Measurements from ENCODE around the gene HDAC4. TPM values are rescaled to one million over a fixed set of nuclear protein-coding genes. Genes with fewer than 3 reads are reported as not detected.

HDAC4 gene
- total and polyA plus RNA-seq, 4 donors = 6.8 to 75.5 (median 30.2) TPM

DNA sequence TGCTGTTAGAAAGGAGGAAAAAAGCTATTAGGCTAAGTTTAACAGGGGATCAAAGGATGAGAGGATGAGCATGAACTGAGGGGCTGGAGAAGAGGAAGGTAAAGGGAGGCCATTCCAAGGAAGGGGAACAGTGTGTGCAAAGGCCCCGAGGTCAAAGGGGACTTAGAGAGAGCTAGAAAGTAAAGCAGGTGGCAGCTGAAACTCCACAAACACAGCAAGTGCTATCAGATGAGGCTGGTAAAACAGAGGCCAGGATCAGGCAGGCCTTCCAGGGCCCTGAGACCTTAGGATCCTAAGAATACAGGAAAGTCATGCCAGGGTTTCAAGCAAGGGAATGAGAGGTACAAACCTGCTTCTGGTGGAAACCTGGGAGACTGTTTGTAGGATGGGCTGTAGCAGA lies 5.8 kb downstream of the HDAC4 start:
- no peak overlapping the region for H3K27ac ChIP-seq (ENCODE audit: low read depth in 1 of 2, low read length in 2 of 2)
- DNase-seq = no peak
- no peaks in the 10 kb centered on the region for H3K4me1 ChIP-seq (ENCODE audit: control insufficient read depth in 1 of 2, insufficient read depth in 2 of 2, low read length in 2 of 2)
- WGBS, 2 donors = 82 to 94% methylated on average over 1 of the region's 1 CpG
- H3K27me3 ChIP-seq (ENCODE audit: control insufficient read depth in 1 of 2, insufficient read depth in 2 of 2, low read length in 1 of 2) = no peaks in the 10 kb centered on the region
- no peak for ATAC-seq (ENCODE audit: low FRiP score)
- no peaks in the 10 kb centered on the region for H3K36me3 ChIP-seq (ENCODE audit: control insufficient read depth in 1 of 2, insufficient read depth in 2 of 2, low read length in 1 of 2)
- no peaks in the 10 kb centered on the region for H3K9me3 ChIP-seq (ENCODE audit: control insufficient read depth, low read length)
- intact Hi-C loops (cut with DNase I) = loop anchor here in 1 of 2 donors (10.0 kb wide), 1 partner anchor 170 kb away; no protein-coding TSS in a partner anchor
- H3K4me3 ChIP-seq (ENCODE audit: low read length in 2 of 2) = no peak overlapping the region

DNA sequence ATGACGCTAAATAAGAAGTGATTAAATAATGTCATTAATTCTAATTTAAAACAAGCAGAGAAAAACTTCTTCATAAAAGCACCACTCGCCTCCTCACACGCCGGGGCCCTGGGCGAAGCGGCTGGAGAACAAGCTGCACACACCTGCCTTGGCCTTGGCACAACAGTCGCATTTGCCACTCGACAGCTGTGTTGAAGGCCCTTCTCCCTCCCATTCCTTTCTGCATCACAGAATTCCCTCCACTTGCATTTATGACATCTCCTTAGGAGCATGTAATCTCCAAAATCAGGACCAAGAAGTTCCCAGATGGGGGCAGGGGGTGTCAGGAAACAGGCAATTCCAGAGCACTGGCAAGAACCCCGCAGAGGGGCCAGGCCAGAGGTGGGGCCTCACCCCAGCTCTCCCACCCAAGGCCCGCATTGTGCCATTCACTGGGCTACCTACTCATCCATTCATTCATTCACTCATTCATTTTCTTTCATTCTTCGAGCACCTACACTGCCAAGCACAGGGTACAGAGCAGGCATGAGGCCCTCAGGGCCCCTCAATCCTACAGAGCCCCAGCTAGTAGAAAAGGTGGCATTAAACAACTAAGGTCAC lies 6.4 kb downstream of the HDAC4 start:
- no peak for ATAC-seq (ENCODE audit: low FRiP score)
- DNase-seq = peak in 1 of 2 donors; percentile 59
- H3K27ac ChIP-seq (ENCODE audit: low read depth in 1 of 2, low read length in 2 of 2) = no peak overlapping the region

DNA sequence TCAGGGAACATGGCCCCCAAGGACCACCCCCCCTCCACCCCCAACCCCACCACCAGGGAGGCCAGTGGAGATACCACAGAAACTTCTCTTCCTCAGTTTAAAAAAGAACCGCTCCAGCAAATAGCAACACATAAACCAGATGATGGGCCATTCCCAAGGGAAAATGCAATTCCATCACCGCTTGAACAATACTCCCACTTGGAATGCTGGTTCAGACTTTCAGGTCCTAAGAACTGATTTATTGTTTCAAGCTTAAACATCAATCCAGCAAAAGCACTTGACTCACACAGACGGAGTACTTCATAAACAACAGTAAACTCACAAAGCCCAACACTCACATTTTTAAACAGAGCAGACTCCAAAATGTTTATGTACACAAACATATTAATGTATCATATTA lies 6.9 kb downstream of the HDAC4 start:
- Histone ChIP-seq H3K27me3 (ENCODE audit: control insufficient read depth in 1 of 2, insufficient read depth in 2 of 2, low read length in 1 of 2) (no peaks in the 10 kb centered on the region), H3K27ac (ENCODE audit: low read depth in 1 of 2, low read length in 2 of 2) (no peak overlapping the region), H3K4me1 (ENCODE audit: control insufficient read depth in 1 of 2, insufficient read depth in 2 of 2, low read length in 2 of 2) (no peaks in the 10 kb centered on the region), H3K4me3 (ENCODE audit: low read length in 2 of 2) (no peak overlapping the region), H3K9me3 (ENCODE audit: control insufficient read depth, low read length) (no peaks in the 10 kb centered on the region), H3K36me3 (ENCODE audit: control insufficient read depth in 1 of 2, insufficient read depth in 2 of 2, low read length in 1 of 2) (no peaks in the 10 kb centered on the region)
- 78 to 84% methylated on average over 3 of the region's 3 CpGs for WGBS, 2 donors
- intact Hi-C loops (cut with DNase I) = loop anchor here in 1 of 2 donors (10.0 kb wide), 1 partner anchor 169 kb away; no protein-coding TSS in a partner anchor
- ATAC-seq (ENCODE audit: low FRiP score) (no peak), DNase-seq (no peak)

More for the DNA sequence above, 6.4 kb downstream of the HDAC4 start:
- Histone ChIP-seq H3K9me3 (ENCODE audit: control insufficient read depth, low read length) (no peaks in the 10 kb centered on the region), H3K4me3 (ENCODE audit: low read length in 2 of 2) (no peak overlapping the region), H3K27me3 (ENCODE audit: control insufficient read depth in 1 of 2, insufficient read depth in 2 of 2, low read length in 1 of 2) (no peaks in the 10 kb centered on the region), H3K36me3 (ENCODE audit: control insufficient read depth in 1 of 2, insufficient read depth in 2 of 2, low read length in 1 of 2) (no peaks in the 10 kb centered on the region), H3K4me1 (ENCODE audit: control insufficient read depth in 1 of 2, insufficient read depth in 2 of 2, low read length in 2 of 2) (no peaks in the 10 kb centered on the region)
- WGBS, 2 donors = 95 to 96% methylated on average over 11 of the region's 11 CpGs
- intact Hi-C loops (cut with DNase I) = loop anchor here in 1 of 2 donors (10.0 kb wide), 1 partner anchor 170 kb away; no protein-coding TSS in a partner anchor

DNA sequence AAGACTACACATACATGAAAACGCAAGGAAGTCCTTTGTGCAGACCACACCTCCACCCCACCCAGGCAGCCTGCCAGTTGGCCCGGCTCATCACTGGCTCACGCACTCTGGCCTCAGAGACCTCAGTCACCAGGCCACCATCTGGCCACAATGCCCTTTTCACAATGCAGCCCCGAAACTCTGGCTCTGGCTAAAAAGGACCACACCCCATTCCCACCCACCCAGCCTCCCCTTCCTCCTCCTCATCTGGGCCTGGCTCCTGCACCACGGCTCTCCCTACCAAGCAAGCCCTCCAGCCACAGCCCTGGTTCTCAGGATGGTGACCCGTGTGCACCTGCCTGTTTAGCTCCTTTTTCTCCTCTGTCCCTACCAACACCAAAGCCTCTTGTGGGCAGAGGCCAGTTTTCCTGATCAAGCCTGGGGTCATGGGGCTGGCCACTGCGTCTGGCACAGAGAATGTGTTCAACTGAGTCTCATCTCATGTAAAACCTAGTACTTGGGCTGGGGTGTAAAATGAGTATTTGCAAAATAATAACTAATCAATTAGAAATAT lies 7.4 kb downstream of the HDAC4 start:
- Histone ChIP-seq H3K9me3 (ENCODE audit: control insufficient read depth, low read length) (no peaks in the 10 kb centered on the region), H3K4me1 (ENCODE audit: control insufficient read depth in 1 of 2, insufficient read depth in 2 of 2, low read length in 2 of 2) (no peaks in the 10 kb centered on the region), H3K4me3 (ENCODE audit: low read length in 2 of 2) (no peak overlapping the region), H3K27ac (ENCODE audit: low read depth in 1 of 2, low read length in 2 of 2) (no peak overlapping the region), H3K36me3 (ENCODE audit: control insufficient read depth in 1 of 2, insufficient read depth in 2 of 2, low read length in 1 of 2) (no peaks in the 10 kb centered on the region), H3K27me3 (ENCODE audit: control insufficient read depth in 1 of 2, insufficient read depth in 2 of 2, low read length in 1 of 2) (no peaks in the 10 kb centered on the region)
- WGBS, 2 donors = 53 to 56% methylated on average over 7 of the region's 7 CpGs
- intact Hi-C loops (cut with DNase I) = loop anchor here in 1 of 2 donors (10.0 kb wide), 1 partner anchor 169 kb away; no protein-coding TSS in a partner anchor
- DNase-seq = peak; percentile 63 to 83
- ATAC-seq (ENCODE audit: low FRiP score) = no peak

DNA sequence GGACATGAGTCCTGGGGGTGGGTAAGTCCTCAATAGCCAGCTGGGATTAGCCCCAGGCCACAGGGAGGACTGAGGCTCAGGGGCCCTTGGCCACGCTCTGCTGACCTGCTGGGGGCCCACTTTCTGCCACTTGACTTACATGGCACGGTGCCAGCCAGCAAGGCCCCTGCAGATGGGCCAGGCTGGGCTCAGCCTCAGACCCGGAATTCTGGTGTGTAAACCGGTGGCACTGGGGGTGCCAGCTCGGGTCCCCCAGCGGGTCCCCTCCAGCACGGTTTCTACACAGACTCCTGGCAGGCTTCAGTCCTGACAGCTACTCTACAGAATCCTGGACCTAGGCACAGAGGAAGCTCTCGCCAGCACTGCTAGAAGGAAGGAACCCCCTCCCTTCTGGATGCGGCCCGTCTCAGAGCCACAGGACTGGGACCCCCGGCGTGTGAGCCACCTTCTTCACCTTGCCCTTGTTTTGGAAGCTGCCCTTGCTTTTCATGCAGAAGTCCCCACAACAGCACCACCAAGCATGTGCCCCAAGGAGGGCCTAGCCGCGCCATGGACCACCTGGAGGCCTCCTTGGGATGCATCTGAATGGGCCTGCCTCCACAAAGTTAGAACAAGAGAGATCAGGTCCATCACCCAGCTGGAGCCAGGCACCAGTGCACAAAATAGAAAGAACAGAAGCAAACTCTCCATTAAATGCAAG lies 8.0 kb downstream of the HDAC4 start:
- 92 to 95% methylated on average over 14 of the region's 14 CpGs for WGBS, 2 donors
- intact Hi-C loops (cut with DNase I) = loop anchor here in 1 of 2 donors (10.0 kb wide), 1 partner anchor 168 kb away; no protein-coding TSS in a partner anchor
- Histone ChIP-seq H3K4me3 (ENCODE audit: low read length in 2 of 2) (no peak overlapping the region), H3K27me3 (ENCODE audit: control insufficient read depth in 1 of 2, insufficient read depth in 2 of 2, low read length in 1 of 2) (no peaks in the 10 kb centered on the region), H3K36me3 (ENCODE audit: control insufficient read depth in 1 of 2, insufficient read depth in 2 of 2, low read length in 1 of 2) (no peaks in the 10 kb centered on the region), H3K27ac (ENCODE audit: low read depth in 1 of 2, low read length in 2 of 2) (no peak overlapping the region), H3K9me3 (ENCODE audit: control insufficient read depth, low read length) (no peaks in the 10 kb centered on the region), H3K4me1 (ENCODE audit: control insufficient read depth in 1 of 2, insufficient read depth in 2 of 2, low read length in 2 of 2) (no peaks in the 10 kb centered on the region)
- ATAC-seq (ENCODE audit: low FRiP score) (no peak), DNase-seq (peak; percentile 38 to 73)

DNA sequence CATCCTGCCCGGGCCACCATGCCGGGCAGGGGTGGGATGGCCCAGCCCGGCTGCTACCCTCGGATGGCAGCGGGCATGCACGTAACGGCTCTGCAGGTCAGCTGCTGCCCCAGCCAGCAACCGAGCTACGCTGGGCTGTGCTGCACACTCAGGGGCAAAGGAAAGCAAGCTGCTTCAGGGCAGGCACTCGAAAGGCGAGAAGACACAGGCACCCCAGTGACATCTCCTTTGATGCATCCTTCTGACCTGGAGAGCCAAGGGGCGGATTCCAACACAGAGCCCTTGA lies 8.8 kb downstream of the HDAC4 start:
- ATAC-seq (ENCODE audit: low FRiP score) = no peak
- H3K4me1 ChIP-seq (ENCODE audit: control insufficient read depth in 1 of 2, insufficient read depth in 2 of 2, low read length in 2 of 2) = no peaks in the 10 kb centered on the region
- no peaks in the 10 kb centered on the region for H3K27me3 ChIP-seq (ENCODE audit: control insufficient read depth in 1 of 2, insufficient read depth in 2 of 2, low read length in 1 of 2)
- no peaks in the 10 kb centered on the region for H3K9me3 ChIP-seq (ENCODE audit: control insufficient read depth, low read length)
- no peaks in the 10 kb centered on the region for H3K36me3 ChIP-seq (ENCODE audit: control insufficient read depth in 1 of 2, insufficient read depth in 2 of 2, low read length in 1 of 2)
- 96% methylated on average over 12 of the region's 12 CpGs for WGBS, 2 donors
- H3K4me3 ChIP-seq (ENCODE audit: low read length in 2 of 2) = no peak overlapping the region
- peak in 1 of 2 donors; percentile 37 for DNase-seq
- H3K27ac ChIP-seq (ENCODE audit: low read depth in 1 of 2, low read length in 2 of 2) = no peak overlapping the region
- intact Hi-C loops (cut with DNase I) = loop anchor here in 1 of 2 donors (10.0 kb wide), 1 partner anchor 167 kb away; no protein-coding TSS in a partner anchor

DNA sequence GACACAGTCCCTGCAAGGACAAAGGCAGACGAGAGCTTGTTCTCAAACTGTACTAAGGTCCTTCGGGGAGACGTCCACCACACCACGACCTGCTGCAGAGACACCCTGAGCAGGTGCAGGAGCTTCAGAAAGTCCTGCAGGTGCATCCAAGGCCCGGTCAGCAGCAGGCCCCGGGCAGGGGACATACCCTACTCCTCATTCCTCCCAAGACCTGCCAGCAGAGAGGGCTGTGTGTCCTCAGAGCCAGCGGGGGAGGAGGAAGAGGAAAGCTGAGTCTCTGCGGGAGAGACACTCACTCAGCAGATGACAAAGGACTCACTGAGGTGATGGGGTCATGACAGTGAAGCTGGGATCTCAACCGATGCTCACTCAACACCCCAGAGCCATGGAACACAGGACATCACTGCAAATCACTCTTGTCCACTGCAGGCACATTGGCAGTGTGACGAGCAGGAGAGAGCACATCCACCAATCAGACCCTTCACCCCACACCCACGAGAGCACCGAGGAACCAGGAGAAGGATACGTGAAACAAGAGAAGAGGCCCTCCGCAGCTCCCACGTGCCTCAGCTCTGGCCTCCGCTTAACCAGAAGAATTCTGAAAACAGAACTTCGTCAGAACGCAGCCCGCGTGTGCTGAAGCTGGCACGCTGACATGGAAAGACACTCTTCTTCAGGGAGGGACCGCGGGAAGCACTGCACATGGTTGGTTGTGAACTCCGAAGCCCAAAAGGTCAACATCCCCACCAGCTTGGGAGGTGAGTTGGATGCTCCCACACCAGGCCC lies 9.3 kb downstream of the HDAC4 start:
- no peaks in the 10 kb centered on the region for H3K27me3 ChIP-seq (ENCODE audit: control insufficient read depth in 1 of 2, insufficient read depth in 2 of 2, low read length in 1 of 2)
- no peaks in the 10 kb centered on the region for H3K36me3 ChIP-seq (ENCODE audit: control insufficient read depth in 1 of 2, insufficient read depth in 2 of 2, low read length in 1 of 2)
- intact Hi-C loops (cut with DNase I) = loop anchor here in 1 of 2 donors (10.0 kb wide), 1 partner anchor 167 kb away; no protein-coding TSS in a partner anchor
- 85 to 89% methylated on average over 24 of the region's 24 CpGs for WGBS, 2 donors
- H3K27ac ChIP-seq (ENCODE audit: low read depth in 1 of 2, low read length in 2 of 2) = no peak overlapping the region
- ATAC-seq (ENCODE audit: low FRiP score) (no peak), DNase-seq (peak in 1 of 2 donors; percentile 57)
- no peak overlapping the region for H3K4me3 ChIP-seq (ENCODE audit: low read length in 2 of 2)
- H3K4me1 ChIP-seq (ENCODE audit: control insufficient read depth in 1 of 2, insufficient read depth in 2 of 2, low read length in 2 of 2) = no peaks in the 10 kb centered on the region
- no peaks in the 10 kb centered on the region for H3K9me3 ChIP-seq (ENCODE audit: control insufficient read depth, low read length)

DNA sequence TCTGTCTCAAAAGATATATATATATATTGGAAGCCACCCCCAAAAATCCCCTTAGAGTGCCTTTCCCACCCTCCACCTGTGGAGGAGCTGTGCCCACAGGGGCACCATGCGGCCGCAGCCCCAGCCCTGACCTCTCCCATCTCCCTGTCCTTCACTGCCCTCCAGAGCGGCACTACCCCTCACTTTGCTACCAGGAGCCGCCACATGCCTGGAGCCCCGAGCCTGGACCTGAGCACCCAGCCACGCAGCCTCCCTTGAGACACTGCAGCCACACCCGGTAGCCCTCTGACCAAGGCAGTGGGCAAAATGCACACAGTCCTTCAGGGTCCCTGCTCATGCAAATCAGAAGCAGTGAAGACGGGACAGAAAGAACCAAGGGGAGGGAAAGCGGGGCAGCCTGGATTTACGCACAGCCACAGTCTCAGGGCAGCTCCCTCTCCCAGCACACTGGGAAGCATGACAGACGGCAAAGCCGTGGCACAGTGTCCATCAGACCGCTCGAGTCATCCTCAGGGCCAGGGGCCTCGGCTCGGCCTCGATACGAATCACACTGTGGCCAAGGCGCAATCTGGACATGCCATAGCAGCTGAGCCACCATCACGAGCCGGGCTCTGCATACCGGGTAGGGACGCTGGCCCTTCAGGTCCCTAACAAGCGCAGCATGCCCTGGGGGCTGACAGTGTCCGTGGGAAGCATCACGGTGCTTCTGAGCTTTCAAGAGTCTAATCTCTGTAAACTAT lies 10.1 kb downstream of the HDAC4 start:
- intact Hi-C loops (cut with DNase I) = loop anchor here in 1 of 2 donors (10.0 kb wide), 1 partner anchor 166 kb away; no protein-coding TSS in a partner anchor
- Histone ChIP-seq H3K27ac (ENCODE audit: low read depth in 1 of 2, low read length in 2 of 2) (no peak overlapping the region), H3K9me3 (ENCODE audit: control insufficient read depth, low read length) (no peaks in the 10 kb centered on the region), H3K27me3 (ENCODE audit: control insufficient read depth in 1 of 2, insufficient read depth in 2 of 2, low read length in 1 of 2) (no peaks in the 10 kb centered on the region), H3K4me1 (ENCODE audit: control insufficient read depth in 1 of 2, insufficient read depth in 2 of 2, low read length in 2 of 2) (no peaks in the 10 kb centered on the region), H3K4me3 (ENCODE audit: low read length in 2 of 2) (no peak overlapping the region), H3K36me3 (ENCODE audit: control insufficient read depth in 1 of 2, insufficient read depth in 2 of 2, low read length in 1 of 2) (no peaks in the 10 kb centered on the region)
- DNase-seq (peak; percentile 44 to 67), ATAC-seq (ENCODE audit: low FRiP score) (no peak)
- WGBS, 2 donors = 93 to 94% methylated on average over 26 of the region's 26 CpGs
